ENCODE measurements around the gene BNC2.

Gene BNC2

DNA sequence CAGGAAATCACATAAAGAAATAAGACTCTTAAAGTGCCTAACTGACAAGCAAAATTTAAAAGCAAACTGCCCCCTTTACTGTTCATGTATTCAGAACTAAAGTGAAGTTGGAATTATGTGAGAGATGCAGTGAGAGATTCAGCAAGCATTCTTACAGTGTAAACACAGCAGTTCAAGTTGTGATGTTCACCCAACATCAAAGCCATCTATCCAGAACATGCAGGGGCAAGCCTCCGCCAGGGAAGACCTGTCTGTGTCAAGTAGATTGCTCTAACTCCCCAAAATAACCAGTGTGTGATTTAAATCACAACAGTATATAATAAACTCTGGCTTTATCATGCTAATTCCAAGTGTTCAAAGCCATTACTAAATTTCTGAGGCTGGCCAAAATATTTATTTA lies 233.3 kb downstream of the BNC2 start:
- DNase-seq (ENCODE audit: low spot score): no peak
- no peak for FAIRE-seq

DNA sequence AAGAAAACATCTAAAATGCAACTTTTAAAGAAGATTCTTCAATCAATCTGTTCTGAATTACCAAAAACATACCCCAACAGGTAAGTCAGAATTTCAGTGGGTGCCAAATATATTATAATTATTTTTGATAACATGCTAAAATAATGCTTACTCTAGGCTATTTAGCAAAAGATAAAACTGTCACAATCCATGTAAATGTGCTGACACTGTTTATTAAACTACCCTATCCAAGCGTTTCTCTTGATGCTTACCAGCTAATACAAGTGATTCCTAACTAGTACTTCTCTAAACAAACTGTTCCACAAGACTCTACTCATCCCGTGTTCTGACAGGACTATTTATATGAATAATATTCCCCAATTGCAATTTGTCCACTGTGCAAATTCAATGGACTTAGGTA lies 236.7 kb downstream of the BNC2 start:
- DNase-seq (ENCODE audit: low spot score): no peak
- no peak for FAIRE-seq

DNA sequence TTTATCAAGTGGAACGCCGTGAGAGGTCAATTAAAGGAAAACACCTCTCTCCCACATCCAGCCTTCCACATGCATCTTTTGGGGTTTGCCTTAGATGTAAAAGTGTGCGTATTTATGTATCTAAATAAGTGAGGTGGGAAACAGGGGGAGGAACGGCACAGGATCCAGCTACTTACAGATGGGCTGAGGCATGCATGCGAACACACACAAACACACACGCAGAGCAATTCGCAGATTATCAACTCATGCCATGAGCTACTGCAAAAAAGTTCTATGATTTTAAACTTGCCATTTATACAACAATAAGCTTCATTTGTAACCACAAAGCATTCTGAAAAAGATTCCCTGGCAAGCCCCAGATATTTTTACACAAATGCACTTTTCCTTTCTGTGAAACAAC lies 242.1 kb downstream of the BNC2 start:
- FAIRE-seq (no peak), DNase-seq (ENCODE audit: low spot score) (no peak)

DNA sequence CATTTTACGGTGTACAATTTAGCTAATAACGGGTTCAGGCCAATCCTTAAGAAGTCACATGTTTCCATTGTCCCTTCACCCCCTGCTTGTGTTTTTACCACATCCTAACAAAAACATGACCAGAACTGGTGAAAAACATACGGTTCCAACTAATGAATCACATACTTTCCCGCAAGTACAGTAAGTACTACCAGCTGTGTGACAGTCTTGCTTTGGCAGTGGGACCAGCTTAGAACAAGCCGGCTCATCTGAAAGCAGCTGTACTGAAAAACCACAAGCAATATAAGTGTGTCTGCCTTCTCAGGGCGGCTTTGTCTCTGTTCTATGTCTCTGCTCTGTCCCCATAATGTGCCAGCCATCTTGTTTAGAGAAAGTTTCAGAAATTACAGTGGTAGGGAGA lies 242.5 kb downstream of the BNC2 start:
- FAIRE-seq (no peak), DNase-seq (ENCODE audit: low spot score) (peak; percentile 12)

DNA sequence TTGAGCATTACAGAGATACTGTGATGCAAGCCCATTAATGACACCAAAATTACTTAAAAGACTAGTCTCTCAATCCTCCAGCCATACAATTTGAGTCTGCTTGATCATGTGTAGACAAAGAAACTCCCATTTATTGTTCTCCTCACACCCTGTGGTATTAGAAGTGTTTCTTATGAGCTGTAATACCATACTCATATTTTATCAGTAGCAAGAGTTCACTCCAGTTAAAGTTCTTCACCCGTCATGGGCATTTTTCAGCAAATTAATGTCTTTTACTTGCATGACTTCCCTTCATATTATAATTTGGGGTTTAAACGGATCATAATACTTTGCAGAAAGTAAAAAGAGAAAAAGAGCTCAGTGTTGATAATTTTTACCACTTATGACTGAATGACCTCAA lies 242.9 kb downstream of the BNC2 start:
- FAIRE-seq: no peak

DNA sequence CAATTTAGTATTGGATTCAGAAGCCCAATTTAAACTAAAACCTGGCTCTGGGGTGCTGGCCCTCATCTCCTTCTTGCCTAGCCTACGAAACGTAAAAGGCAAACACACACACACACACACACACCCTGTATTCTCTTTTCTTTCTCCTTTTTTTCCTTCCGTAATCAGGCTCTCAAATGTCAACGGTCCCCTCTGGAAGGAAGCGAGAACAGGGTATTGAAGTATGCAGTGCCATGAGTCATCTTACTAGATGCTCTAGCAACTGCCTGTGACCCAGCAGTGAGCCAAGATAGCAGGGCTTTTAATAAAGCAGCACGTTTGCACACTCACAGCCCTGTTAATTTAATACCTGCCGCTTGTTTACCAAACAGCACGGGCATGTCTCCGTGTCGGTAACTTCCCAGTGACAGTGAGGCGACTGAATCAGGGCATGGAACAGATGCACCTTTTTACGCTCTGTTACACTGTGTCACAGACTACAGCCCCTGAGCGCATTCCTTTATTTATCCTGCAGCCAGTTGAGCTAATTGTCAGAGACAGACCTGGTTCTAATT lies 243.8 kb downstream of the BNC2 start:
- DNase-seq (ENCODE audit: low spot score): peak; percentile 66
- no peak for FAIRE-seq

More for the DNA sequence above, 242.9 kb downstream of the BNC2 start:
- no peak for DNase-seq (ENCODE audit: low spot score)

DNA sequence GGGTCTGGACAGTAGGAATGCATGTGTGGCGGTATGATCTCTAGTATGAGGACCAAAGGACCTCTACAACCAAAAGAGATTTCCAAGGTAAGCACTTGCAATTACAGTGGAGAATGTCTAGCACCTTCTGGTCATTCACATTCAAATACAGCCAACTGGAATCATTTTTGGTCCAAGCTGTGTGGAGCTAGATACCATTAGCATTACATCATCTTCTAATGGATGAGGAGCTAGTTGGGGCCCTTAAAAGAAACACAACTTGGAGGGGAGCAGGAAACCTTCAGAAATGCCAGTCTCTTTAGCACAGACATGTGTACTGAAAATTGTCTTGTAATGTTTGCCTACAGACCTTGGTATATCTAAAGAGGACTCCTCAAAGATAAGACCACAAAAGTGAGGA lies 244.7 kb downstream of the BNC2 start:
- FAIRE-seq: no peak
- DNase-seq (ENCODE audit: low spot score): peak; percentile 7

DNA sequence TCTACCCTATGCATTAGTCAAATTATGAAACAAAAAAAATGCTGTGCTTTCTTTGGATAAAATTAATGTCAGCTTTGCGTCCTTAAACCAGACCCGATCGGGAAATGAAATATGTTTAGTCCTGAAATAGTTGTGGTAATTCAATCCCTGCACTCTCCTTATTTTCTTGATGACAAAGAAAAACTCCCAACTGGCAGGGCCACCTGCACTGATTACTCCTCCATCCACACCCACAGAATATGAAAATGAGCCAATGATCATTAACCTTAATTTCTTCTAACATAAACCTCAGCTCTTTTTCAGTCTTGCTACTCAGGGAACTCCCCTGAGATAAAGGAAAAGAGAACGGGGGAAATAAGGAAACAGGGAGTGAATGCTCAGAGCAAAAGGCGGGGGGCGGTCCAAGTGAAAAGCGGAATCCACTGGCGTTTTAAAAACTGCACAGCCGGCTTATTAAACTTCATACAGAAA lies 245.3 kb downstream of the BNC2 start:
- DNase-seq (ENCODE audit: low spot score) (no peak), FAIRE-seq (no peak)

DNA sequence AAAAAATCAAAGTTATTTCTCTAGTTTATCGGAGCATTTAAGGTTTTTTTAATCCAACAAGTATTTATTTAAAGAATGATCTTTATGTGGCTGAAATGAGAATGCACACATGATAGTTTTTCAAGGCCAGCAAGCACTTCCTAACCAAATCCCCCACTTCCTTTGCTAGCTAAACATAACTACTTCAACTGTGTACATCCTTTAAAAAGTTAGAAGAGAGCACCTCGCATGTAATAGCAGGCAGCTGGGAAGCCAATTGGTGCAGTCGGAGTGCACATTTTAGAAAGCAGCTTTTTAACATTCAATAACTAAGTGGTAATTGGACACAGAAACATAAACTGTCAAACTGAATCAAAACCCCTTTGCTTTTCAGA lies 245.7 kb downstream of the BNC2 start:
- FAIRE-seq (no peak), DNase-seq (ENCODE audit: low spot score) (no peak)

DNA sequence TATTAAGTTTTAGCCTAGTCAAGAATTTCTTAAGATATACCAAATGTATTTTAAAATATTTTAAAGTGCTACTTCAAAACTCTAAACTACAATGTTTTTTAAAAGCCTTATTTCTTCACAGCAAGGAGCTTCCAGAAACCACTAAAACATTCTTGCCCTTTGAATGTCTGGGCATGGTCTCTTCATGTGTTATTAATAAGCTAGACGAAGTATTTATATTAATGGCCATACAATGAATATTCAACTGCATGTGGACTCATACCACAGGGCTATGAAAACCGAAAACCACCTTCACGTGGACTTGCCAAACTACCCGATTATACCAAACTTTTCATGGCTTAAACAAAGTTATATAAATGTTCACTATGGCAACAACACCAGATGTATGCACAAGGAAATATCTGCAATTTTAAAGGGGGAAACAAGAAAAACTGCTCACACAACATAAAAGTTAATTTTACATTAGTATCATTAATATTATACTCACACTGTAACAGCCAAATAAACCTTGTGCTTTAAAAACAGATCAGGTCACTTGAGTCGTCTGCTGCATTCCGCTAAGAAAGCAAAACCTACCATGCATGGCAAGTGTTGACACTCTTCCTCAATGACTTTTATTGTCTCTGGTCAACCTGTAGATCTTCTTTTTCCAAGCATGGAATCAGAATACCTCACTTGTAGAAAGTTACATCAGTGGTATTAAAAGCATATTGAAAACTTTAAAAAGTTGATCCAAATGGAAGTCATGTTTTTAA lies 246.3 kb downstream of the BNC2 start:
- FAIRE-seq: no peak
- no peak for DNase-seq (ENCODE audit: low spot score)

DNA sequence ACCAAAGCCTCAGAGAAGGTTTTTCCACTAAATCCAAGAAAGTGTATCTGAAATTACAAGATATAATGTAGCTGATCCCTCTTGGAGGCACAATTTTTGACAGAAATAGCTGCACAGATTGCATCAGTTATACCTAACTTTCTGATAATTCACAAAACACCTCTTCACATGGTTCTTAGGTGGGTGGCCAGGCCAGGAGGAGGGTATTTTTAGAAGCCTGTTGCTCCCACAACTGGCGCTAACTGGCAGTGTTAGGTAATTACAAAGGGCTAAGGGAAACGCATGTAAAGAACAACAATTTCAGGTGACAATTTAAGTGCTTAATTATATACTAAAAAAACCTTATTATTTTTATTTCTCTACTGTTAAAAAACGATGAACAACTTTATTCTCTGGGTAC lies 247.9 kb downstream of the BNC2 start:
- DNase-seq (ENCODE audit: low spot score): no peak
- no peak for FAIRE-seq

DNA sequence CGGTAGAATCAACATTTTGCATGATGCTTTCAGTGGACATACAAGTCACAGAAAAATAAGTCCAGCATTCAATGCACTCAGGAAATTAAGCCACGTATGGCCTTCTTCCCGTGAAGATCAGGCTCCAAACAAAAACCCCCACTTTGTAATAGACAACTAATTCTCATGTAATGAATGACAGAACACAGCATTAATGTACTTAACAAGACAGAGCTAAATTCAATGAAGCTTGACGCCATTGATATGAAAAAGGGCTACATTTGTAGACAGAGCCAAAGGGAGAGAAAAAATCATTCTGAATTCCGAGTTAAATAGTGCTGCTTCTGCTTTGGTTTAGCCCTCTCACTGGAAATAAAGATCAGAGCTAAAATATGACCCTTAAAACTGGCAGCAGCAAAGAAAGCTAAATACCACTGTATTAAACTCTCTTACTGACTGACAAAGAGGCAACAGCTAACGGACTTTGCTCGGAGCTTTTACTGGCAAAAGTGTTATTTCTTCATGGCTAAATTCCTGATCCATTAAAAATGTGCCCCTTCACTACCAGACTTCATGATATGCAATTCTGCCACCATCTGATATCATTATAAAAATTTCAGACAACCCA lies 250.5 kb downstream of the BNC2 start:
- no peak for DNase-seq (ENCODE audit: low spot score)
- FAIRE-seq: no peak

DNA sequence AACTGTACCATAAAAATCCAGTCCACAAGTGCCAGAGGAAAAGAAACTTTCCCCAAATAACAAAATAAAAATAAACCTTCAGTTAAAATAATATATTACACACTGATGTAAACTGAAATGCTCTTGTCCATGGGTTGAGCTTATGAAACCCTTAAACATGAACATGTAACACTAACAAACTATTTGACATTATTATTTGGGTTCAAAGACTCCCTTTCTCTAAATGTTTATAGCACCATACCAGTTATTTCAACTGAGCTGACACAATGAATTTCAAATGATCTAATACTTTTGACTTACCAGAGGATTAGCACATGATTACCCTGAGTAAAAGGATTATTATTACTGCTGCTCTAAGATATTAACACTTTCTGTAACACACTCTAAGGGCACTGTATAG lies 251.1 kb downstream of the BNC2 start:
- FAIRE-seq: no peak
- no peak for DNase-seq (ENCODE audit: low spot score)

DNA sequence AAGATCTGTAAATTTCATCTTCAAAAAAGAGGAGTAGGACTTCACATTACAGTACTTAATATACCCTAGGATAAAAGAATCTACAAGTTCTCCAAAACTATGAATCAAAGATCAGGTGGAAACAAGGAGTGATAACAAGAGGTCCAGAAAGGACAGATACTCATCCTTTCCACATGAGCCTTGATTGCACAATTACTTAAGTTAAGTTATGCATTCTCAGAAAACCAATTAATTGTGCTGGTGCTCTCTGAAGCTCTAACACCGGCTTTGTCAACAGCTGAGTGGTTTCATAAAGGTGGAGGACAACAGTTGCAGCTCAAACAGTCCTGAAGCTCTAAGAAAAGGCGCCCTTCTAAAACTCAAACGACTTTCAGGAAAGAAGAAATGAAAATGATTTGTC lies 251.9 kb downstream of the BNC2 start:
- DNase-seq (ENCODE audit: low spot score) (no peak), FAIRE-seq (no peak)

DNA sequence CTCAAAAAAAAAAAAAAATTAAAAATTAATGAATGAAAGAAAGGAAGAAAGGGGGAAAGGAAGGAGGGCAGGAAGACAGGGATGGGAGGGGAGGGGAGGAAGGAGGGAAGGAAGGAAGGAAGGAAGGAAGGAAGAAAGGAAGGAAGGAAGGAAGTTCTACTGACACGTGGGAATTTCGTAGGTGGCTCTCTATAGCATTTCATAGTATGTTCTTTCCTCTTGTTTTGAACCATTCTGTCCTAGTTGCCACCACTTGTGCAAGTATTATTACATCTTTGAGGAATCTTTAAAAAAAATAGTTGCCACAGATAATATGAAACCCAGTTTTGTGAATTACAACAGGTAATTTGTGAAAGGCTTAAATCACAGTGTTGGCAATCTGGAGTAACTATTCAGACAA lies 253.8 kb downstream of the BNC2 start:
- FAIRE-seq: no peak
- no peak for DNase-seq (ENCODE audit: low spot score)

DNA sequence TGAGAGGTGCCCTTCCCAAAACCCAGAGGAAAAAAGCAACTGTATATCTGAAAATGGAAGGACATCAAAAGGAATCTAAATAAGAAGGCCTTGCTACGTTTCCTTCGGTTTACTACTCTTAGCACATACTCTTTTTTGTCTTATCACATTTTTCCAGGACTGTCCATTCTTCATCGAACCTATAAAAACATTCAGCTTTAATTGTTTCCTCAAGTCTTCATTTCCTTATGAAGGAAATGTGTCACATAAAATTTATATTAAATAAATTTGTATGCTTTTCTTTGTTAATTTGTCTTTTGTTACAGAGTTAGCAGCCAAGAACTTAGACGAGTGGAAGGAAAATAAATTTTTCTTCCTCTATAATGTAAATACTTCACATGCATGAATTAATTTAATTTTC lies 255.0 kb downstream of the BNC2 start:
- FAIRE-seq: no peak
- DNase-seq (ENCODE audit: low spot score): no peak

DNA sequence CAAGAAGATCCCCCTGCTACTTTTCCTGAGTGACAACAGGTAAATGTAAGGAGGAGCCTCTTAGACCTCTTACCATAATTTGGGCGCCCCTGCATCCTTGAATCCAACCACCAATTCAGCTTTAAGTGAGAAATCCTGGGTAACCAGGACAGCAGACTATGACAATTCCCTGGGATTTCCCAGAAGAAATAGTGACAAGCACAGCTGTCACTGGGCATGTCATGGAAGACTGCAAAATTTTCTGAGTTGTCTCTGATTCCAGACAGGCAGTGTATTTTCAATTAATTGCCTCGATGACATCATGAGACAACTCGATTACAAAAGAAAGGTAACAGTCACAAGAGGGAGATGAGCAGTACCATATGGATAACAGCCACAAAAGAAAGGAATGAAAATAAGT lies 256.9 kb downstream of the BNC2 start:
- DNase-seq (ENCODE audit: low spot score) (no peak), FAIRE-seq (no peak)

DNA sequence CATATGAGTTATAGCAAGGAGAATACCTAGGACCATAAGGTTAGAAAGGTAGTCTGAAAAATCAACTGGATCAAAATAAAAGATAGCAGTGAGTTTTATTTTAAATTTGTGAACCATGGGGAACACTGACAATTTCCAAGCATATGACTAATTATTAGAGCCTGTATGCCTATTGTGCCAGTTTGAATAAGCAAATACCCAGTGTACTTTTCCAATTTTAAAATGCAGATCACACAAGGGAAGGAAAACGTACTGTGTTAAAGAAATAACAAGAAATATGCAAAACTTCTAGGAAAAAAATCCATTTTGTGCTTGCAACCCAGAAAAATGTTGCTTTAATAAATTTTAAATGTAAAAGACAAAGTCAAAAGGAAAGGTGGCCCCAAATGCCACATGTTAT lies 257.4 kb downstream of the BNC2 start:
- no peak for FAIRE-seq

DNA sequence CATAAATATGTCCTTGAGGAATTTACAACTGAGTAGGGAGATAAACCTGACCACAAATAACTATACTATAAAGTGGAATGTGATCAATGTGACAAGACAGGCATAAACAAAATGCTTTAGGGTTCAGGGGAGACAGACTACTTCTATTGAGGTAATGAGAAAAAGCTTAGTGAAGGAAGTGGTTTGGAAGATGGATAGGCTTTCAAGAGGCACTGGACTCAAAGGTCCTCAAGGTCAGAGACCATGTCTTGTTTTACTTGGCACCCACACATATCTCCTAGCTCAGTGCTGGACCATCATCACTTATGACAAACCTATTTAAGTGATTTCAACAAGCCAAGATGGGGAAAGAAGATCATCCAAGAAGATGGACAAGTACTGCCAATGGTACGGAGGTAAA lies 257.8 kb downstream of the BNC2 start:
- DNase-seq (ENCODE audit: low spot score): no peak
- FAIRE-seq: no peak

More for the DNA sequence above, 257.4 kb downstream of the BNC2 start:
- no peak for DNase-seq (ENCODE audit: low spot score)

DNA sequence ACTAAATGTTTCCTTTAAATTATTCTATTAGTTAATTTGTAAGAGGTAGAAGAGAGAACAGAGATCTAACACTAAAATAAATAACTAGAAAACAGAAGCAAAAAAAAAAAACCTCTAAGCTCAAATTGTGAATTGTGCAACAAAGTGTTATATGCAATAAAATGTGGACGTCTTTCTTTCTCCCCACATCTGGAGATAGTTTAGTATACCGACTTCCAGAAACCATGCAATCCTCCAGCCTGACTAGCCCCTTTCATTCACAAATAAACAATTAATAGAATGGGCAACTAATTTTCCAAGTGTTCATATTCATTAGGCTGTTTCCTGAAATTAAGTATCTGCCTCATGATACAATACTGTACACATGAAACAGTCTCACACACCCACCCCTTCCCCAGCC lies 258.5 kb downstream of the BNC2 start:
- DNase-seq (ENCODE audit: low spot score): no peak
- no peak for FAIRE-seq

DNA sequence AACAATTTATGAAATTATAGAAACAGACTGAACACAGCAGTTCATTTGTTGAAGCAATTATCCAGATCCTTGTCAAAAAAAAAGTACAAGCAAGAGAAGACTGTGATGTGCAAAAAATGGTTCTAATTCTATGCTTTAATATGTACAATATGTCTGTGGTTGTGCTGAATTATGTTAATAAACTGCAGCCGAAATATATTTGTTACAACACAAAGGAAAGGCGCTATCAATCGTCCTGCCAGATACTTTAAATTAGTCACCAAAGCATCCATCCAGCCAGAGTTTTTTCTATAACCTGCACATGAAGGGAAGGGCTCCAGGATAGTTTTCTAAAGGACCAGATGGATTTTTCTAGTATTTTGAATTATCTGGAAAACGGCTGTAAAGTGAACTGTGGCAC lies 259.5 kb downstream of the BNC2 start:
- no peak for DNase-seq (ENCODE audit: low spot score)
- FAIRE-seq: no peak

DNA sequence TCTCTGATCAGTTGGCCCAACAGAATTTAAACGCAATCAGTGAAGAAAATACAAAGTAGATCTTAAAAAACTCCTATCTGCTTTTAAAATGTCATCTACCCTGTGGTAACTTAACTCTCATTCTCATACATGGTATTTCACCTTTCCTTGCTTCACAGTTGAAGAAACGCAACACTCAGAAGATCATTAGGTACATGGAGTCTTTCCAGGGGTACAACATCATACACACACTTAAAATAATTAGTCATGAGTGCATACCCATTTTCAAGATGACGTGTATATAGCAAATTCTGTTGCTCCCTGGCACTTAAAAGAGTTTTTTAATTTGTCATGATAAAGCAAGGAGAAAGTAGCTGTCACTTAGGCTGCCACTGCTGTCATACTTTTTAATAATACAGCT lies 259.9 kb downstream of the BNC2 start:
- FAIRE-seq: no peak
- DNase-seq (ENCODE audit: low spot score): no peak

DNA sequence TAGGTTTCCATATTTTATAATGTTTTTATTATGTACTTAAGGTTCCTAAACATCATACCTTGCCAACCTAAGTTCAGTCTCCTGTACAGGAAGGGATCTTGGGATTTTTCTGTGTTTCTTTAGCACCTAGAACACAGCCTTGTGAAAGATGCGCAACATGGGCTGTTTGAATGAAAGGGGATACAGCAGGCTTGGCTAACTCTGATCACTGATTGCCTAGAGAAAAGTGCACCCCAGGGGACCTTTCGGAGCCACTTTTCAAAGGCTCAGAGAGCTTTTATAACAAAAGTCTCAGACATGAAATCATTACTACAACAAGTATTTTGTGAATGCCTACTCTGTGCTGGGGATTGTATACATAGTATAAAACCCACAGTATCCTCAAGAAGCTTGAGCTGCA lies 261.6 kb downstream of the BNC2 start:
- FAIRE-seq: no peak
- DNase-seq (ENCODE audit: low spot score): no peak
